Pulmonary artery endothelial cell (primary cell): ENCODE measurements around the gene SCAPER. TPM values are rescaled to one million over a fixed set of nuclear protein-coding genes. Genes with fewer than 3 reads are reported as not detected.

Experiments
- DNase-seq: peaks from one replicate; pipeline ENCODE4 v3.0.0-alpha.2; 2011; ENCODE audit warnings: low read depth, low spot score
- total RNA-seq: library from RNA; depleted of rRNA; stranded (reverse); fragments of >200 nt; gene quantifications from 2 replicates; pipeline ENCODE4 v1.2.3, GENCODE V29; 2014

The SCAPER gene
- total RNA-seq, 1 donor from 2014 or later, result 5.9 TPM

- DNase-seq, result no peak
These were observed 230.3 kb downstream of the SCAPER start for GRCh38 chr15:76674883-76675282.

GRCh38 chr15:76669521-76670207 is 235.5 kb downstream of the SCAPER start:
- DNase-seq, result no peak

DNA sequence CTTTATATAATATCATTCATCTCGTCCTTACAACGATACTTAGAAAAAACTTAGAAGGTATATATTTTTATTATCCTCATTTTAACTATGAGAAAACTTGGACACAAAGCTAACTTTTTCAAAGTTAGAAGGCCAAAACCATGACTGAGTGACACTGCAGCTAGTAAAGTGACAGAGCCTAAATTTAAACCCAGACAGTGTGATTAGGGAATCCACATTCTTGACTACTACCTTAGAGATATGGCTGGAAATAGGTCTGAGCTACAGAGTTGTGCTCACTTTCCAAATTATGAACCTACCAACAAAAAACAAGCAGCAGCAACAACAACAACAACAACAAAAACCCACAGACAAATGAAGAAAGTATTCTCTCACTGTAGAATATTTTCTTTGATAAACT is 236.2 kb downstream of the SCAPER start:
- no peak for DNase-seq

DNA sequence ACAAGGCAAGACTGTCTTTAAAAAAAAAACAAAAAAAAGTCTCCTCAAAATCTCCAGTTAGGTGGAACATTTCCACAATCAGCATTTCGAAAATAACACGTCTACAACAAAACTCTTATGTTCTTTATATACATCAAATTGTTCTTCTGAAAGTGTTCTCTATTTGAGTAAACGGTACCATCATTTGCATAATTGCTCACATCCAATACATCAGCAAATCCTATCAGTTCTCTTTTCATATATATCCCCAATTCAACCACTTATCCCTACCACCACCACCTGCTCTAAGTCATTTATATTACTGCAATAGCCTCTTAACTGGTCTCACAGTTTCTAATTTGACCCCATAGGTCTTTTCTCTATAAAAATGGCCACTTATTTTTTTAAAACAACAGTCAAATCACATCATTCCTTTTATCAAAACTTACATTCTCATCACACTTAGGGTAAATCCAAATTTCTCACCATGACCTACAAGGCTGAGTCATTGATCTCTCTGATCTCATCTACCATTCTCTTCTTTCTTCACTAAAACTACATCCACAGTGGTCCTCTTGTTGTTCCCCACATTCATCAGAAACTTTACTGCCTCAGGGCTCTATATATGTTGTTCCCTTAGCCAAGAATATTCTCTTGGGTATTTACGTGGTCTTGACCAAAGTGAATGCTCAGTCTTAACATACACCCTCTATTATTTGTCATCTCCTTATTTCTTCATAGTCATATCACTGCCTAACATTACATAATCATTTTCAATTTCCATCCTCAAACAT is 237.0 kb downstream of the SCAPER start:
- no peak for DNase-seq

- no peak for DNase-seq
These were observed 240.2 kb downstream of the SCAPER start for GRCh38 chr15:76664895-76665294.

DNA sequence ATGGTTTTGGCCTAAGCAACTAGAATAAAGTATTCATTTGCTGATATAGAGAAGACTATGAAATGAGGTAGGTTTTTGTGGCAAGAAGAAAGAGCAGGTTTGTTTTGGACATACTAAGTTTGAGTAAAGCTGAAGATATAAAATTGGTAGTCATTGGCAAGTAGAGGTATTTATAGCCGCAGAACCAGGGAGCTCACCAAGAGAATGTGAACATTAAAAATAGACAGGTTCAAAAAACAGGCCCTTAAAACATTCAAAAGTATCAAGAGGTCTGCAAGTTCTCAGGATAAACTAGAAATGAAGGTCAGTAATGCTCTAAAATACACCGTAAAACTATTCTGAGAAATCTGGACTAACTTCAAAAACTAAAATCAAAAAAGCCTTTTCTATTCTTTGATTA is 240.7 kb downstream of the SCAPER start:
- no peak for DNase-seq

- no peak for DNase-seq
These were observed 241.6 kb downstream of the SCAPER start for GRCh38 chr15:76663529-76663928.

- DNase-seq, result no peak
These were observed 256.3 kb downstream of the SCAPER start for GRCh38 chr15:76648732-76649444.

DNA sequence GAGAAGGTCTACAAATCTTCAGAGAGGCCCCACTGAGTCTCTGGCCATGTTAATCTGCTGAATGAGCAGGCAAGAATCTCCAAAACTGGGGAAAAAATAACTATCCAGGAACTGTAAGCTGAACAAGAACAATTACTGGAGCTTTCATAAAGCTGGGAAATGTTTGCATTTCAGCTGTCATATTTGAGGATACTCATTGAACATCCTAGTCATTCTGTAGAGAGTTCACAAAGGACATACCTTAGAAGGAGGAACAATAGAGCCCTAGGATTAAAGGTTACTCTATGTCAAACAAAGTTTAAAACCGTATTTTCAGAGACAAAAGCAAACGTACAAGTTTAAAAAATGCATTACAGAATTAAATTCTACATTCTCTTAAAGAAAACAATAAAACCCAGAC is 257.5 kb downstream of the SCAPER start:
- DNase-seq, result no peak

GRCh38 chr15:76644646-76645045 is 260.5 kb downstream of the SCAPER start:
- no peak for DNase-seq

GRCh38 chr15:76642671-76643070 is 262.5 kb downstream of the SCAPER start:
- no peak for DNase-seq

DNA sequence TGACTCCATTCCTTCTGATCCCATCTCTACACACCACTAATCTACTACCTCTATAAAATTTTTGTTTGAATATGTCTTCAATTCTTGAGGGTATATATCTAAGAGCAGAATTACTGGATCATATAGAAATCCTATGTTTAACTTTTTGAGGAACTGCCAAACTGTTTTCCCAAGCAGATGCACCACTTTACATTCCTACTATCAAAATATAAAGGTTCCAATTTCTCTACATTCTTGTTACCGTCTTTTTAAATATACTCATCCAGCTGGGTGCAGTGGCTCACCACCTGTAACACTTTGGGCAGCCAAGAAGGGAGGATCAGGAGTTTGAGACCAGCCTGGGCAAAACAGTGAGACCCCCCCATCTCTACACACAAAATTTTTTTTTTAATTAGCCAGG is 268.0 kb downstream of the SCAPER start:
- DNase-seq, result no peak

GRCh38 chr15:76636059-76636458 is 269.1 kb downstream of the SCAPER start:
- no peak for DNase-seq

- no peak for DNase-seq
These were observed 278.5 kb downstream of the SCAPER start for GRCh38 chr15:76626611-76627010.

DNA sequence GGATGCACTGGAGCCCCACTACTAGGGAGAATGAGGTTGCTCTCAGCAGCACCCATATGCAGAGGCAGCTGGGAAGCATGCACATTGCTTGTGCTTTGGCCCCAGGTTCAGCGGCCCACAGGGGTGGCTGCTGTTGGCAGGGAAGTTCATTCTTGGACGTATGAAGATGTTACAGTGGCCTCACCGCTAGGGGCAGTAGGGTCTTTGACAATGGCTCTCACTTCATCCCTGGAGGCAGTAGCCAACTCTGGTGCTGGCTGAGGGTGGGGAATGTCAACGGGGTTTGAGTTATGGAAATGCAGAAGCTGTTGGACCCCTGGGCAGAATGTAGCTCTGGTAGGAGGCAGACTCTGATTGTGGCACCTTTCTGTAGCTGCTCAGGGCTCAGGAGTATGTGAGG is 279.9 kb downstream of the SCAPER start:
- no peak for DNase-seq

DNA sequence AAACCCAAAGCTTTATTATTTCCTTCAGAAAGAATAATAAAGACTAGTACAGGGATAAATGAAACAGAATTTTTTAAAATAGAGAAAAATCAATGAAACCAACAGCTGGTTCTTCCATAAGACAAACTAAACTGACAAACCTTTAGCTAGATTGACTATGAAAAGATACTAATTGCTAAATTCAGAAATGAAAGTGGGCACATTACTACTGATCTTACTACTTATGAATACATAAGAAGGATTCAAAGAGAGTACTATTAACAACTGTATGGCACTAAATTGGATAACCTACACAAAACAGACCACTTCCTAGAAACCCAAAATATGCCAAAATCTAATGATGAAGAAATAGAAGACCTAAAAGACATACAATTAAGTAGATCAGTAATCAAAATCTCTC is 290.4 kb downstream of the SCAPER start:
- DNase-seq, result no peak

DNA sequence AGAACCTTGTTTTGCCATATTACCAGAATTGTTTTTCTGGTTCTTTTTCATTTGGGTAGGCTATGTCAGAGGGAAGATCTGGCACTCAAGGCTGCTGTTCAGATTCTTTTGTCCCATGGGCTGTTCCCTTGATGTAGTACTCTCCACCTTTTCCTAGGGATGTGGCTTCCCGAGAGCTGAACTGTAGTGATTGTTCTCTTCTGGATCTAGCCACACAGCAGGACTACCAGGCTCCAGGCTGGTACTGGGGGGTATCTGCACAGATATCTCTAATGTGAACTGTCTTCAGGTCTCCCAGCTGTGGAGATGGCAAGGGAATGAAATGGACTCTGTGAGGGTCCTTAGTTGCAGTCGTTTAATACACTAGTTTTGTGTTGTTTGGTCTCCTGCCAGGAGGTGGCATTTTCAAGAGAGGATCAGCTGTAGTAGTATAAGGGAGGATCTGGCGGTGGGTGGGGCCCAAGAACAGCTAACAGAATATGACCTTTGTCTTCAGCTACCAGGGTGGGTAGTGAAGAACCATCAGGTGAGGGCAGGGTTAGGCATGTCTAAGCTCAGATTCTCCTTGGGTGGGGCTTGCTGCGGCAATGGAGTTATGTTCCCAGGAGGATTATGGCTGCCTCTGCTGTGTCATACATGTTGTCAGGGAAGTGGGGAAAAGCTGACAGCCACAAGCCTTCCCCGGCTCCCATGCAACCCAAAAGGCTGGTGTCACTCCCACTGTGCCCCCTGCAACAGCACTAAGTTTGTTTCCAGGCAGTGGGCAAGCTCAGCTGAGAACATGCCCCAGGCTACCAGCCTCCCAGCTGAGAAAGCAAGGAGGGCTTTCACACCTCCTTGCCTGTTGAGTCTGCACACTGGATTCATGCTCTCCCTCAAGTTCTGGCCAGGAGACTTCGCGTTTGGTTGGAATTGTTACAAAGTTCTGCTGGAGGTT is 316.1 kb downstream of the SCAPER start:
- no peak for DNase-seq

DNA sequence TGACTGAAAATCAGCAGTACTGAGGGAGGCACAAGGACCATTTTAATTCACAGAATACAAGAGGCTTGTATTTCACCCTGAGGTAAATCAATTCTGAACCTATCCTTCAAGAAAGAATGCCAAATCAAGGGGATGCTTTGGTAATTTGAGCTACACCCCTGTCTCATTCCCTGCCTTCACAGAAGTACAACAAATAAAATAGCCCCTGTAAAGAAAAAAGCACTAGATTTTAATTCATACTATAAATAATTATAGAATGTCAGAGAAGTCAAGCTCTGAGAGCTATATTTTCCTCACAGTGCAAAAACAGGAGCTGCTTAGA is 319.6 kb downstream of the SCAPER start:
- no peak for DNase-seq

DNA sequence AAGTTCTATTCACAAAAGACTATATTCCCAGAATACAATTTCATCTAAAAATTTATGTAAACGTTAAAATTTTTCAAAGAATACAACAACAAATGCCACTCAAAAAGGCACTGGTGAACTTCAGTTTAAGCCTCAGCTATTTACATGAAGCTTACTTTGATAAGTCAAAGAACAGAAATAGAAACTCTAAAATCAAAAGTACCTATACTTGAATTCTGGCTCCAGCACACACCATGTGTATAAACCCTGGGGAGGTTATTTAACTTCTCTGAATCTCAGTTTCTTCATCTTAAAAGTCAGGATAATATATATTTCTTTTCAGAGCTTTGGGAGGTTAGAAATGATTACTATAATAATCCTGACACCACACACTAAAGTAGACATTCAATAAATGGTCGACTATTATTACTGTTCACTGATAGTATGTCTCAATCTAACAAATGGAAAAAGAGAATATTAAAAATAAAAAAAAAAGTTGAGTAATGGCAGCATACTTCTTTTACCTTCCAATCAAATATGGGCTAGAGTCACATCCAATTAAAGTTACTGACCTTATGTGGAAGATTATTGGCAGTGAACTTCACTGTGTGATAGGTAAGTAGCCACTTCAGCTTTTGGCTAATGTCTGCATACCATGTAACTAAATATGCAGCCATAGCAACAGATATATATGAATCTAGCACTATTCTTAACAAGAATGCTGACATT is 320.1 kb downstream of the SCAPER start:
- no peak for DNase-seq

DNA sequence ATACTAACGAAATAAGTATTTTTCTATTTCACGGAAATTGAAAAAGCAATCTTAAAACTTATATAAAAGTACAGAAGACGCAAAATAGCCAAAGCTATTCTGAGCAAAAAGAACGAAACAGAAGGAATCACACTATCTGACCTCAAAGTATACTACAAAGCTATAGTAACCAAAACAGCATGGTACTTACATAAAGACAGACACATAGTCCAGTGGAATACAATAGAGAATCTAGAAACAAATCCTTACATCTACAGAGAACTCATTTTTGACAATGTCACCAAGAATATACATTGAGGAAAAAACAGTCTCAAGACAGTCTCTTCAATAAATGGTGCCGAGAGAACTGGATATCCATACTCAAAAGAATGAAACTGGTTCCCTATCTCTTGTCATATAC is 322.6 kb downstream of the SCAPER start:
- DNase-seq, result no peak
